Measurements from ENCODE around the gene TMEM236. TPM values are rescaled to one million over a fixed set of nuclear protein-coding genes. Genes with fewer than 3 reads are reported as not detected.

Gene TMEM236
- total and polyA plus RNA-seq, 9 of the 15 experiments (the other 6 are each of a cell fraction or from before 2014, with no cell fraction given), result 0.04 to 0.13 (median 0.04) TPM; not detected in 4

GRCh38 chr10:17817316-17817715 is 65.3 kb downstream of the TMEM236 start:
- H3K4me1 ChIP-seq (replicated peaks in 1 of 2; ENCODE audit: control insufficient read depth in 2 of 2, insufficient read depth in 2 of 2, low read length in 2 of 2), result no peaks in the 10 kb centered on the region
- ATAC-seq (no peak), DNase-seq (ENCODE audit: extremely low read depth in 1 of 4, low spot score in 3 of 4) (no peak), FAIRE-seq (no peak)
- no peak for TF ChIP-seq ZNF146 (CRISPR knock-in tag; IDR thresholded peaks at IDR 0.05; ENCODE audit: unreplicated experiment)
- no peak for TF ChIP-seq SAFB2 (IDR thresholded peaks at IDR 0.05; ENCODE audit: borderline replicate concordance, low read depth, low read length, severe bottlenecking)
- TF ChIP-seq ARID1B (IDR thresholded peaks at IDR 0.05), result no peak
- no peak for TF ChIP-seq ZNF280A (IDR thresholded peaks at IDR 0.05; ENCODE audit: low read depth, partially characterized antibody)
- TF ChIP-seq THRAP3 (IDR thresholded peaks at IDR 0.05; ENCODE audit: borderline replicate concordance), result no peak
- TF ChIP-seq TCF7L2 (IDR thresholded peaks at IDR 0.05; ENCODE audit: low read depth, low read length), result no peak
- no peak for TF ChIP-seq BMI1 (IDR thresholded peaks at IDR 0.05; ENCODE audit: low read length)
- H3K9me1 ChIP-seq (ENCODE audit: control insufficient read depth, insufficient read depth, low read length), result no peaks in the 10 kb centered on the region
- H3K27me3 ChIP-seq (ENCODE audit: control insufficient read depth in 2 of 2, insufficient read depth in 2 of 2, low read length in 2 of 2), result peaks cover 16 to 38% of the 10 kb centered on the region in 2 experiments; a peak in 3 of 5 replicates
- H3K36me3 ChIP-seq (ENCODE audit: control insufficient read depth, insufficient read depth, low read length), result no peaks in the 10 kb centered on the region
- in situ Hi-C loops (cut with MboI) (no loop called here), intact Hi-C loops (cut with micrococcal nuclease) (no loop called here)
- 0 out of 2 replicates have a peak, but pooled peaks cover 3% of the 10 kb centered on the region for H4K20me1 ChIP-seq (replicated peaks; ENCODE audit: control insufficient read depth, insufficient read depth, low read length)
- H3K4me2 ChIP-seq (ENCODE audit: insufficient read depth, low read length), result no peak overlapping the region
- CTCF ChIA-PET (ENCODE audit: low intra/inter-chr PET ratio), result no interaction called here
- no peak overlapping the region for H3K4me3 ChIP-seq
- H3K27ac ChIP-seq (ENCODE audit: extremely low read depth, low read depth, low read length), result no peak overlapping the region
- WGBS (ENCODE audit: insufficient coverage, low coverage, missing lambda C conversion rate), result 0% methylated on average over 1 of the region's 1 CpG
- H2AFZ ChIP-seq (ENCODE audit: low read depth, low read length), result no peak overlapping the region
- no peak overlapping the region for H3K9ac ChIP-seq (ENCODE audit: insufficient read depth in 1 of 2, low read depth in 2 of 2, low read length in 2 of 2)
- POLR2A ChIA-PET, result no interaction called here
- H3K9me3 ChIP-seq (replicated peaks; ENCODE audit: control insufficient read depth, insufficient read depth, low read depth, low read length), result no peaks in the 10 kb centered on the region
- no peaks in the 10 kb centered on the region for H3K79me2 ChIP-seq (ENCODE audit: control insufficient read depth, insufficient read depth, low read length)
- no TSS peak for BruUV-seq (replicated peaks)
